Measurements from ENCODE around the gene ZNF576.
"Not testable (repeated sequence)": the region's sequence is repeated elsewhere in the genome, so short reads cannot be mapped to it uniquely, and the experiment has no call there.

The ZNF576 gene

DNA sequence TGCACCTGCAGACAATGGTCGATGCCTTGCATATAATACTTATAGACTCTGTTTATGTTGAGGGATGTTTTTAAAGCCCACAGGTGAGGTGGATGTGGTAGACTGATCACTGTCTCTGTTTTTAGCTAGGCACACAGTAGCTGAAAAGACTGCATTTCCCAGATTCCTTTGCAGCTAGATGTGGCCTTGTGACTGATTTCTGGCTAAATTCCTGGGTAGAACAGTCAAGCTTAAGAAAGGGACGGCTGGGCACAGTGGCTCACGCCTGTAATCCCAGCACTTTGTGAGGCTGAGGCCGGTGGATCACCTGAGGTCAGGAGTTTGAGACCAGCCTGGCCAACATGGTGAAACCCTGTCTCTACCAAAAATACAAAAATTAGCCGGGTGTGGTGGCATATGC, 3.9 kb downstream of the ZNF576 start:
- DNase-seq, result not testable (repeated sequence)

DNA sequence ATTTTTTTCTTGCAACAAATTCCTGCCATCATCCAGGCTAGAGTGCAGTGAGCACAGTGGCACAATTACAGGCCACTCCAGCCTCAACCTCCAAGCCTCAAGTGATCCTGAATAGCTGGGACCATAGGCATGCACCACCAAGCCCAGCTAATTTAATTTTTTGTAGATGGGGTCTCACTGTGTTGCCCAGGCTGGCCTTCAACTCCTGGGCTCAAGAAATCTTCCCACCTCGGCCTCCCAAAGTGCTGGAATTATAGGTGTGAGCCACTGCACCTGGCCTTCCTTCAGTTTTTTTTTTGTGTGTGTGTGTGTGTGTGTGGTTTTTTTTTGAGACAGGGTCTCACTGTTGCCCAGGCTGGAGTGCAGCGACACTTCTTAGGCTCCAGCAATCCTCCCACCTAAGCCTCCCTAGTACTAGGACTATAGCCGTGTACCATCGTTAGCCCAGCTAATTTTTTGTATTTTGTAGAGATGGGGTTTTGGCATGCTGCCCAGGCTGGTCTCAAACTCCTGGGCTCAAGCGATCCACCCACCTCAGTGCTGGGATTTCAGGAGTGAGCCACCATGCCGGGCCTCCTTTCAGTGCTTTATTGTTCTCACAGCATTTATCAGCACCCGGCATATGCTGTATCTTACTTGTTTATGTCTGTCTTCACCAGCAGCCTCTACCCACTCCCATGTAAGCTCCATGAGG, 9.6 kb downstream of the ZNF576 start:
- DNase-seq, result no peak

- no peak for DNase-seq
Measured at GRCh38 chr19:43606569-43607229, 10.3 kb downstream of the ZNF576 start.

DNA sequence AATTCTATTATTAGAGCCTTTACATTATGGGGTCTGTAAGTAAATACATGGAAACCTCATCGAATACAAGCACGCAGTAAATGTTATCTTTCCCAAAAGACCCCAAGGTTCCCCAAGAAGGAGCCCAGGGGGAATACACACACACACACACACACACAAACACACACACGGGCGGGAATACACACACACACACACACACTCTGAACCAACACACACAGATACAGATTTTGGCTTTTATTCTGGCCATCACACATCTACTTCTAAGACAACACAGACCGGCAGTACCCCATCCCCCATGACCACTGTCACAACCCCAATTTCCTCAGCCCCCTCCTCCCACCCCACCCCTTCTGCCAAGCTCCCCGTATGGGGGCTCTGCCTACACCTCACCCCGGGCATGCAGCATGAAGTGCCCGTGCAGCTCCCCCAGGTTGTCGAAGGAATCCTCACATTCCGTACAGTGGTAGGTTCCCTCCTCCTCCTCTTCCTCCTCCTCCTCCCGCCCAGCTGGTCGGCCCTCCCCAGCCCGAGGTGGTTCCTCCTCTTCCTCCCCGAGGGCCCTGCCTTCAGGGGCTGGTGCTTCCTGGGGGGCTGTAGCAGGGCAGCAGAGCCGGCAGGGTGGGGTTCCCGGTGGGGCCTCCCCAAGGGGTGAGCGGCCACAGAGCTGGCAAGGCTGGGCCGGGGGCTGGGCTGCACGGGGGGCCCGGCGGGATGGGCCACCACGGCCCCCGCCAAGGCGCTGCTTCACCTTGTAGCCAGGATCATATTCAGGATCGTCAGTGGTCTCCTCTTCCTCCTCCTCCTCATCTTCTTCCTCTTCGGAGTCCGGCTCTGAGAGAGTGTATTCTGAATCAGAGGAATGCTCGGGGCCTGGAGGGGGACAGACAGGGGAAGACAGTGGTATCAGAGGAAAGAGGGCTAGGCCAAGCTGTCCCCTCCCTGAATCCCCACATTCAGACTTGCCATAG, 11.1 kb downstream of the ZNF576 start:
- no peak for DNase-seq

DNA sequence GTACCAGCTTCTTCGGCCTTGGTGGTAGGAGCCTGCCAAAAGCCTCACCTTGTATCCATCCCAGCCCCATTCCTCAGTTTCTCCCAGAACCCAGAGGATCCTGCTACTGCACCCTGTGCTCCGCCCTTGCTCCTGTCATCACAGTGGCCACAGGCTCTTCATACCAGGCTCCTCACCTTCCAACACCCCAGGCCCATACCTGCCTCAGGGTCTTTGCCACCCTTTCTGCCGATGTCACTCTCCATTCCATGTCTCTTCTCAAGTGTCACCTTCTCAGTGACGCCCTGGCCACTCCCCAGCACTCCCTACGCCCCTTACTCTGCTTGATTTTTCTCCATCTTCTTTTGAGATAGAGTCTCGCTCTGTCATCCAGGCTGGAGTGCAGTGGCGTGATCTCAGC, 13.5 kb downstream of the ZNF576 start:
- no peak for DNase-seq

DNA sequence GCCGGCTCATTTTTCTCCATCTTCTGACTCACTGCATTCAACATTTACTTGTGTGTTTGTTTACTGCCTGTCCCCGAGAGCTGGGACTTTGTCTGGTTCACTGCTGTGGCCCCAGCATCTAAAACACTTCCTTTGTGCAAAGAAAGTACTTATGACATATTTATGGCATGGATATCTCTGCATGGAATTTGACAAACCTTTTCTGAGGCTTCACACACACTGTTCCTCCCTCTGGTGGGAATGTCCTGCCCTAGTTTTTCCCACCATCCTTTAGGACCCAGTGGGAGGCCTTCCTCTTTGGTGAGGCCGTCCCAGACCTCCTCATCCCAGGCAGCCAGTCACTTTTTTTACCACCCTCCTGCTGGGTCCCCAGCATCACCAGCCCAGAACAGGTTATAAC, 14.1 kb downstream of the ZNF576 start:
- no peak for DNase-seq

- no peak for DNase-seq
Measured at GRCh38 chr19:43611788-43612187, 15.4 kb downstream of the ZNF576 start, which contains the start of gene SRRM5. Gene SRRM5, plus strand, starts transcription at chr19:43612088. Its CDS starts 34 bp downstream, at chr19:43612122.

GRCh38 chr19:43612374-43612773, 16.0 kb downstream of the ZNF576 start:
- DNase-seq, result no peak

DNA sequence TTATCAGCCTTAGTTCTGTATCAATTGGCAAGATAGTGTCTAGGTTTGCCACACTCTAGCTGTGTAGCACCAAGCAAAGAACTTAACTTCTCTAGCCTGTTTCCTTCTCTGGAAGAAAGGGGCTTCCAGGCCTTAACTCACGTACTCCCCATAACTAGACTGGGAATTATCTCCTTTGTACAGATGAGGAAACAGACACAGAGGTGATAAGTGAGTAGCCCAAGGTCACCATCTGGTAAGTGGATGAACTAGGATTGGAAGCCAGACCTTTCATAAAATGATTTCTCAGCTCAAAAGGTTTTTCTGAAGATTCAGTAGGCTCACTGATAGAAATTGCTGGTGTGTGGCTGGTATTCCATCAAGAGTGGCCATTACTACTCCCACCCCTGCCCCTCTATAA, 19.9 kb downstream of the ZNF576 start:
- DNase-seq, result no peak

DNA sequence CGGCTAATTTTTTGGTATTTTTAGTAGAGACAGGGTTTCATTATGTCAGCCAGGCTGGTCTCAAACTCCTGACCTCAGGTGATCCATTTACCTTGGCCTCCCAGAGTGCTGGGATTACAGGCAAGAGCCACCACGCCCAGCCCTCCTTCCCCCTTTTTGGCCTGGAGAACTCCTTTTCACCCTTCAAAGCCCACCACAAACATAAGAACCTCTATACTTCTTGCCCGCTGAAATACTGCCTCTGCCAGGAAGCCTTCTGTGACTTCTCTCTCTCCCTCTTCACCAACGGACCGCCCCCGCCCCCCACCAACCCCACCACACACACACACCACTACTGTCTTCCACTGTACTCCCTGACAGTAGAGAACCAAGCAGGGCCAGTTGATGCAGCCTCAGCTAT, 20.6 kb downstream of the ZNF576 start:
- DNase-seq, result no peak

DNA sequence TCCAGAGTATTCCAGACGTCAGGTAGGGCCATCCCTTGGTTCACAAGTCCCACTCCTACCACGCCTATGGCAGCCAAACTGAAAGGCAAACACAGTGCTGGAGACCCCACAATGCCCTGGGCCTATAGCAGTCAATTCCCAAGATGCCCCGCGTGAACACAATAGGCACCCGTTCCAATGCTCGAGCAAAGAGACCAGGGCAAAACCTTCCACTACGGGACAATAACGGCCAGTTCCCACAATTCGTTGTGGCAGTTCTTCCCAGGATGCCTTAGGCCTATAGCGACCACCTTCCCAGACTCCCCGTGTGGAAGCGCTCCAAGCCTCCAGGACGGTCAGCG, 22.5 kb downstream of the ZNF576 start:
- peak; percentile 73 to 74 for DNase-seq

- peak; percentile 86 to 97 for DNase-seq
Measured at GRCh38 chr19:43619262-43620060, 23.1 kb downstream of the ZNF576 start, which contains the start of gene ZNF428. Gene ZNF428, minus strand, starts transcription at chr19:43619629. Its CDS starts 5,325 bp downstream, at chr19:43614304.

- DNase-seq, result peak in 1 of 2 experiments; percentile 54
Measured at GRCh38 chr19:43620061-43621001, 23.9 kb downstream of the ZNF576 start.

- no peak for DNase-seq
Measured at GRCh38 chr19:43622070-43622469, 25.7 kb downstream of the ZNF576 start.

GRCh38 chr19:43622956-43623355, 26.6 kb downstream of the ZNF576 start:
- DNase-seq, result no peak

GRCh38 chr19:43623889-43624670, 27.7 kb downstream of the ZNF576 start:
- no peak for DNase-seq

- no peak for DNase-seq
Measured at GRCh38 chr19:43624933-43625332, 28.5 kb downstream of the ZNF576 start.

DNA sequence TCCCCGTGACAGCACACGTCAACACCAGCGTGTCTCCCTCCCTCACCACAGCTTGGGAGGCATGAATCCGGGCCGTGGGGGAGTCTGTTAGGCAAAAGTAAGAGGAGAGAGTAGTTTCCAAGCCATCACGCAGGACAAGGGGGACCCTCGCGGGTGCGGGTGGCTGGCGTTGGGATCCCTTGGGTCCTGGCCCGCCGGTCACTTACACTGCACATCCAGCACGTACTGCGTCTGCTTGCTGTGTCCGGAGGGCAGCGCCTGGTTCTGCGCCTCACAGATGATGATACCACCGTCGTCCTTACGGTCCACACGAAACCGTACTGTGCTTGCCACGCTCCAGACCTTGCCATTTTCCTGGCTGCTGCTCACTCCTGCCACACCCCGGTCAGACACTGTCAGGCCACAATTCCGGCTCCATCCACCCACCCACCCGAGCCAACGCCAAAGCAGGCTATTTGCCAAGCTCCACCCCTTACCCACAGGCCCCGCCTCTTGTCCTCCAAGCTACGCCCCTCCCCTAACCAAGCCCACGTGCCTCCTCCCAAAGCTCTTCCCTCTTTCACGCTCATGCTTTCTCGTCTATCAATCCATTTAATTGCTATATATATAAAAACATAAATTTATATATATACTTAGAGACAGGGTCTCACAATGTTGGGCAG, 29.7 kb downstream of the ZNF576 start:
- no peak for DNase-seq

DNA sequence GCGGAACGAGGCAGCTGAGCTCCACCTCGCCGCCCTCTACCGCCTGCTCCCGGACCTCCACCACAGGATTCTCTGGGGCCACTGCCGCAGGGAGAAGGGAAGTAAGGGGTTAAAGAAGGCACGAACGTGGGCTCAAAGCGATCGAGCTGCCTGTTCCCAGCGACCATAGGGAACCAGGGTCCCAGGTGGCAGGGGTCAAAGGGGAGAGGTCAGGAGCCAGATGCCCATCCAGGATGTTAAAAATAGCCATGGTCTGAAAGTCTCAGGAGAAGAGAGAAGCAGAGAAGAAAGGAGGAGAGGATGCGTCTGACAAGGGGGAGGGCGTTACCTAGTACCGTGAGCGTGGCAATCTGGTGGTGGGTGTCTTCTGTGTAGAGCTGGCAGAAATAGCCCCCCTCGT, 30.4 kb downstream of the ZNF576 start:
- DNase-seq, result no peak
